B cell (primary cell): ENCODE results near the gene MYH14.

ENCODE experiments used
- CTCF ChIP-seq: fragments of 200-600 bp; IDR thresholded peaks from one replicate; pipeline ENCODE4 v1.8.0; 2022; ENCODE audit warnings: antibody characterized with exemption, mild to moderate bottlenecking
- EZH2 ChIP-seq: IDR thresholded peaks from 2 replicates; pipeline ENCODE4 v1.6.1; 2012; ENCODE audit warnings: borderline replicate concordance, low read depth, mild to moderate bottlenecking, moderate library complexity, low read length; ENCODE audit not compliant: insufficient read depth, poor library complexity, severe bottlenecking

- TF ChIP-seq CTCF (no peak), EZH2 (no peak)
These were observed 87.4 kb downstream of the MYH14 start for GRCh38 chr19:50290775-50291174.
